ENCODE results near the gene PTPRM.

PTPRM gene

GRCh38 chr18:7814754-7815315 lies 247.7 kb downstream of the PTPRM start:
- DNase-seq: no peak

GRCh38 chr18:7815787-7816186 lies 248.7 kb downstream of the PTPRM start:
- no peak for DNase-seq

- no peak for DNase-seq
Measured at GRCh38 chr18:7817575-7818230, 250.6 kb downstream of the PTPRM start.

GRCh38 chr18:7821784-7822183 lies 254.7 kb downstream of the PTPRM start:
- DNase-seq: no peak

- DNase-seq: no peak
Measured at GRCh38 chr18:7822435-7823331, 255.6 kb downstream of the PTPRM start.

- DNase-seq: no peak
Measured at GRCh38 chr18:7824970-7825369, 257.9 kb downstream of the PTPRM start.

- DNase-seq: no peak
Measured at GRCh38 chr18:7830468-7830867, 263.4 kb downstream of the PTPRM start.

GRCh38 chr18:7839548-7839947 lies 272.4 kb downstream of the PTPRM start:
- DNase-seq: no peak

- no peak for DNase-seq
Measured at GRCh38 chr18:7840411-7840810, 273.3 kb downstream of the PTPRM start.

GRCh38 chr18:7844017-7844416 lies 276.9 kb downstream of the PTPRM start:
- DNase-seq: no peak

- DNase-seq: no peak
Measured at GRCh38 chr18:7844418-7844817, 277.3 kb downstream of the PTPRM start.

GRCh38 chr18:7846335-7846734 lies 279.2 kb downstream of the PTPRM start:
- no peak for DNase-seq

GRCh38 chr18:7847357-7848053 lies 280.4 kb downstream of the PTPRM start:
- DNase-seq: no peak

- DNase-seq: no peak
Measured at GRCh38 chr18:7848054-7848412, 280.9 kb downstream of the PTPRM start.

- DNase-seq: no peak
Measured at GRCh38 chr18:7850446-7850845, 283.3 kb downstream of the PTPRM start.

- DNase-seq: no peak
Measured at GRCh38 chr18:7855028-7855427, 287.9 kb downstream of the PTPRM start.

GRCh38 chr18:7855671-7856070 lies 288.6 kb downstream of the PTPRM start:
- DNase-seq: no peak

- DNase-seq: no peak
Measured at GRCh38 chr18:7856116-7856515, 289.0 kb downstream of the PTPRM start.

GRCh38 chr18:7856733-7857132 lies 289.6 kb downstream of the PTPRM start:
- no peak for DNase-seq

GRCh38 chr18:7857562-7857961 lies 290.4 kb downstream of the PTPRM start:
- no peak for DNase-seq

GRCh38 chr18:7859122-7859521 lies 292.0 kb downstream of the PTPRM start:
- no peak for DNase-seq

- no peak for DNase-seq
Measured at GRCh38 chr18:7870266-7870665, 303.1 kb downstream of the PTPRM start.

GRCh38 chr18:7870855-7871254 lies 303.7 kb downstream of the PTPRM start:
- no peak for DNase-seq

All from NCI-H1092 (cell line).